GM12878 (cell line): ENCODE data around the gene MBD5. TPM values are rescaled to one million over a fixed set of nuclear protein-coding genes. Genes with fewer than 3 reads are reported as not detected.

Experiments
- ATAC-seq: fragments of 200-7000 bp; cut with Tn5 transposase; 3 replicates; pipeline ENCODE4 v1.9.1; 2020; ENCODE audit warnings: mild to moderate bottlenecking, moderate library complexity
- BruUV-seq: library from RNA; stranded (reverse); fragments of 400-500 nt; replicated peaks from 2 replicates; lab custom pipeline; 2021; lab: Mats Ljungman, UMichigan
- CTCF ChIA-PET: fragments of 300-600 bp; sonication (Branson Sonifier 250); formaldehyde crosslinking; extraction: SDS; loops from one replicate; lab custom pipeline; 2021; ENCODE audit warnings: inconsistent platforms; lab: Yijun Ruan, JAX
- POLR2A ChIA-PET: fragments of 350-600 bp; formaldehyde crosslinking; extraction: SDS; loops from one replicate; lab custom pipeline; 2021; ENCODE audit warnings: inconsistent platforms; lab: Charles Lee
- RAD21 ChIA-PET: fragments of 300-600 bp; sonication (Branson Sonifier 250); formaldehyde crosslinking; loops from one replicate; lab custom pipeline; 2023; ENCODE audit warnings: antibody characterized with exemption; ENCODE audit not compliant: unreplicated experiment; lab: Charles Lee
- SMC1A ChIA-PET: fragments of 300-600 bp; sonication (Branson Sonifier 250); formaldehyde crosslinking; loops from one replicate; lab custom pipeline; 2023; ENCODE audit not compliant: unreplicated experiment, uncharacterized antibody; lab: Charles Lee
- DNase-seq: peaks from one replicate; pipeline ENCODE4 v3.0.0-alpha.2; 2011; ENCODE audit warnings: low read depth, low spot score
- FAIRE-seq: peaks from 3 replicates; lab custom pipeline; 2011; peaks lifted over from hg19 to GRCh38; lab: Jason Lieb, UNC
- H2AFZ ChIP-seq: 2 replicates; pipeline ENCODE4 v1.6.0; 2011; ENCODE audit warnings: low read depth, low read length, control low read depth; ENCODE audit not compliant: control insufficient read depth
- H3K27ac ChIP-seq: 2 replicates; pipeline ENCODE4 v1.5.1; 2011; ENCODE audit warnings: control low read depth; ENCODE audit not compliant: control insufficient read depth, insufficient read depth
- H3K27me3 ChIP-seq, 2 experiments: replicated peaks in 1 of 2; 2 replicates each; pipeline versions ENCODE4 v1.6.0 to v1.6.1; 2011; ENCODE audit warnings: low read length in 1 of 2; ENCODE audit not compliant: control insufficient read depth in 2 of 2, insufficient read depth in 2 of 2
- H3K36me3 ChIP-seq, 2 experiments: 2 replicates each; pipeline ENCODE4 v1.5.1; 2011; ENCODE audit warnings: low read length in 1 of 2; ENCODE audit not compliant: control insufficient read depth in 2 of 2, insufficient read depth in 2 of 2
- H3K4me1 ChIP-seq: 2 replicates; pipeline ENCODE4 v1.6.1; 2011; ENCODE audit warnings: mild to moderate bottlenecking, low read length, moderate library complexity, mixed read lengths; ENCODE audit not compliant: control insufficient read depth, insufficient read depth
- H3K4me2 ChIP-seq: 2 replicates; pipeline ENCODE4 v1.6.0; 2011; ENCODE audit warnings: control low read depth; ENCODE audit not compliant: control insufficient read depth, insufficient read depth
- H3K4me3 ChIP-seq: fragments of 200-600 bp; sonication (generic); 2 replicates; pipeline ENCODE4 v1.5.1; 2016
- H3K79me2 ChIP-seq: 2 replicates; pipeline ENCODE4 v1.6.0; 2011; ENCODE audit warnings: low read length; ENCODE audit not compliant: control insufficient read depth, insufficient read depth
- H3K9ac ChIP-seq: 2 replicates; pipeline ENCODE4 v1.8.0; 2011; ENCODE audit warnings: low read length, control low read depth, mixed read lengths; ENCODE audit not compliant: control insufficient read depth, insufficient read depth
- H3K9me3 ChIP-seq: replicated peaks from 3 replicates; pipeline ENCODE4 v1.5.1; 2011; ENCODE audit warnings: mild to moderate bottlenecking, low read length; ENCODE audit not compliant: control insufficient read depth, insufficient read depth
- H4K20me1 ChIP-seq: 2 replicates; pipeline ENCODE4 v1.6.0; 2011; ENCODE audit not compliant: control insufficient read depth, insufficient read depth
- FOXM1 ChIP-seq: IDR thresholded peaks from 2 replicates; pipeline ENCODE4 v1.6.1; 2012; ENCODE audit warnings: low read depth, mild to moderate bottlenecking, inconsistent platforms, low read length, moderate library complexity
- TARDBP ChIP-seq: IDR thresholded peaks from 2 replicates; pipeline ENCODE4 v1.6.1; 2016; ENCODE audit warnings: borderline replicate concordance
- YY1 ChIP-seq: IDR thresholded peaks from 2 replicates; pipeline ENCODE4 v1.6.1; 2011; ENCODE audit warnings: low read depth, mild to moderate bottlenecking, low read length
- WGBS: methylation state at CpG from one replicate; pipeline ENCODE4 v1.1.6; 2016; ENCODE audit warnings: low lambda C conversion rate; ENCODE audit not compliant: insufficient replicate concordance, insufficient coverage; ENCODE audit errors: missing lambda C conversion rate; 5-methylcytosine and 5-hydroxymethylcytosine counted together
- in situ Hi-C: fragments of 300-500 bp; cut with MboI; formaldehyde crosslinking; loops from 9 replicates; pipeline ENCODE4 v1.14.3; 2018; ENCODE audit warnings: mixed read lengths
- intact Hi-C: fragments of 100-400 bp; cut with micrococcal nuclease; formaldehyde crosslinking; loops from one replicate; pipeline ENCODE4 v1.14.2; 2022; ENCODE audit not compliant: unreplicated experiment
- polyA plus RNA-seq, 11 experiments: library from polyadenylated mRNA; depleted of rRNA in 4 of 11; unstranded in 6 of 11; stranded (reverse) in 5 of 11; fragments of >200 nt; fragmentation: Nextera tagmentation in 4 of 11; fragmentation: Illumina TruSeq in 1 of 11; extraction: Ambion mirVana in 4 of 11; extraction: Trizol in 1 of 11; gene quantifications; 1 replicate in 1 of 11; 2 replicates in 10 of 11; pipeline versions ENCODE4 v1.2.1 to v1.2.3, GENCODE V29; 2011 to 2016; ENCODE audit warnings: inconsistent platforms in 2 of 11, missing spikeins in 2 of 11, low read depth in 1 of 11
- total RNA-seq, 4 experiments: library from RNA; depleted of rRNA in 3 of 4; stranded (reverse); fragments of >200 nt in 3 of 4; fragmentation: Illumina TruSeq in 1 of 4; extraction: Trizol in 1 of 4; gene quantifications; 2 replicates each; pipeline versions ENCODE4 v1.2.1 to v1.2.3, GENCODE V29; 2013 to 2021
- TF ChIP-seq, protein P1 (sequence below): fragments of 450-650 bp; conservative IDR thresholded peaks from 2 replicates; pipeline ENCODE4 v1.6.1; 2017; ENCODE audit warnings: mild to moderate bottlenecking, moderate library complexity
- TF ChIP-seq, protein P2 (sequence below): fragments of 450-650 bp; IDR thresholded peaks from 2 replicates; pipeline ENCODE4 v1.6.1; 2017; ENCODE audit warnings: antibody characterized with exemption, mild to moderate bottlenecking, moderate library complexity
- TF ChIP-seq, protein P3 (sequence below): fragments of 150-350 bp; IDR thresholded peaks from 2 replicates; pipeline ENCODE4 v1.6.1; 2016; ENCODE audit warnings: low read depth, low read length

The MBD5 gene
- total and polyA plus RNA-seq, 10 of the 15 experiments (the other 5 are each of a cell fraction or from before 2014, with no cell fraction given), result 7.4 to 58.0 (median 21.2) TPM

DNA sequence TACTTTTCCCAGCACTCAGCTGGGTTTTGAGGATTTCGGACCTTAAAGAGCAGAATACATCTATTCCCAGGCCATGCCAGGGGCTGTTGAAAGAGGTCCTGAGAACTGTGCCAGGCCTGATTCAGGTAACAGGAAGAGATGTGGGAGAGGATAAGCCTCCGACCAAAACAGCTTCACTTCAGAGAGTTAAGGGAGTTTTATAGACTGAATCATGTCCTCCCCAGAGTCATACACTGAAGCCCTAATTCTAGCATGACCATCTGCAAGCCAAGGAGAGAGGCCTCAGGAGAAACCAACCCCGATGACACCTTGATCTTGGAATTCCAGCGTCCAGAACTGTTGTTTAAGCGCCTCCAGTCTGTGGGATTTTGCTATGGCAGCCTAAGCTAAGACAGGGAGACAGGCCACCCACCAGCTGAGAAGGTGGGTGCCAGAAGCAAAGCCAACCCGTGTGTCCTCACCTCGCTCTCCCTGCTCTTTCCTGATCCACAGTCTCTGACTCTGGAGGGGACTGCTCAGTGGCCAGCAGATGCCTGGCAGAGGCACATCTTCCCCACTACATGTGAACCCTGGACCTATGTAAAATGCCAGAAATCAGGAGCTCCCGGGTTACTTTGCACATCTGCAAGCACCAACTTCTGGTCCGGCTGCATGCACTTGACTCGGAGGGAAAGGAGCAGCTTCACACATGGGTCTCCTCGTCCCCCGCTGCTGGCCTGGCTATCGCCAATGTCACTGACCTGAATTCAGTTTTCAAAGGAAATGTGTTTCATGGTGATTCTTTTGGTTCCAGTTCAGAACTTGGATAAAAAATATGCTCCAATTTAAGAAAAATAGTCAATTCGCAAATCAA lies 506.8 kb downstream of the MBD5 start:
- SMC1A ChIA-PET, result no interaction called here
- Histone ChIP-seq H2AFZ (no peak overlapping the region), H3K79me2 (no peaks in the 10 kb centered on the region), H3K4me1 (peaks cover 7% of the 10 kb centered on the region), H3K9me3 (no peaks in the 10 kb centered on the region), H3K36me3 (no peaks in the 10 kb centered on the region), H3K4me3 (no peak overlapping the region), H4K20me1 (no peaks in the 10 kb centered on the region), H3K27ac (no peak overlapping the region), H3K9ac (no peak overlapping the region), H3K4me2 (no peak overlapping the region), H3K27me3 (no peaks in the 10 kb centered on the region)
- TF ChIP-seq, protein P1, sequence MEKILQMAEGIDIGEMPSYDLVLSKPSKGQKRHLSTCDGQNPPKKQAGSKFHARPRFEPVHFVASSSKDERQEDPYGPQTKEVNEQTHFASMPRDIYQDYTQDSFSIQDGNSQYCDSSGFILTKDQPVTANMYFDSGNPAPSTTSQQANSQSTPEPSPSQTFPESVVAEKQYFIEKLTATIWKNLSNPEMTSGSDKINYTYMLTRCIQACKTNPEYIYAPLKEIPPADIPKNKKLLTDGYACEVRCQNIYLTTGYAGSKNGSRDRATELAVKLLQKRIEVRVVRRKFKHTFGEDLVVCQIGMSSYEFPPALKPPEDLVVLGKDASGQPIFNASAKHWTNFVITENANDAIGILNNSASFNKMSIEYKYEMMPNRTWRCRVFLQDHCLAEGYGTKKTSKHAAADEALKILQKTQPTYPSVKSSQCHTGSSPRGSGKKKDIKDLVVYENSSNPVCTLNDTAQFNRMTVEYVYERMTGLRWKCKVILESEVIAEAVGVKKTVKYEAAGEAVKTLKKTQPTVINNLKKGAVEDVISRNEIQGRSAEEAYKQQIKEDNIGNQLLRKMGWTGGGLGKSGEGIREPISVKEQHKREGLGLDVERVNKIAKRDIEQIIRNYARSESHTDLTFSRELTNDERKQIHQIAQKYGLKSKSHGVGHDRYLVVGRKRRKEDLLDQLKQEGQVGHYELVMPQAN, result no peak
- TF ChIP-seq, protein P2, sequence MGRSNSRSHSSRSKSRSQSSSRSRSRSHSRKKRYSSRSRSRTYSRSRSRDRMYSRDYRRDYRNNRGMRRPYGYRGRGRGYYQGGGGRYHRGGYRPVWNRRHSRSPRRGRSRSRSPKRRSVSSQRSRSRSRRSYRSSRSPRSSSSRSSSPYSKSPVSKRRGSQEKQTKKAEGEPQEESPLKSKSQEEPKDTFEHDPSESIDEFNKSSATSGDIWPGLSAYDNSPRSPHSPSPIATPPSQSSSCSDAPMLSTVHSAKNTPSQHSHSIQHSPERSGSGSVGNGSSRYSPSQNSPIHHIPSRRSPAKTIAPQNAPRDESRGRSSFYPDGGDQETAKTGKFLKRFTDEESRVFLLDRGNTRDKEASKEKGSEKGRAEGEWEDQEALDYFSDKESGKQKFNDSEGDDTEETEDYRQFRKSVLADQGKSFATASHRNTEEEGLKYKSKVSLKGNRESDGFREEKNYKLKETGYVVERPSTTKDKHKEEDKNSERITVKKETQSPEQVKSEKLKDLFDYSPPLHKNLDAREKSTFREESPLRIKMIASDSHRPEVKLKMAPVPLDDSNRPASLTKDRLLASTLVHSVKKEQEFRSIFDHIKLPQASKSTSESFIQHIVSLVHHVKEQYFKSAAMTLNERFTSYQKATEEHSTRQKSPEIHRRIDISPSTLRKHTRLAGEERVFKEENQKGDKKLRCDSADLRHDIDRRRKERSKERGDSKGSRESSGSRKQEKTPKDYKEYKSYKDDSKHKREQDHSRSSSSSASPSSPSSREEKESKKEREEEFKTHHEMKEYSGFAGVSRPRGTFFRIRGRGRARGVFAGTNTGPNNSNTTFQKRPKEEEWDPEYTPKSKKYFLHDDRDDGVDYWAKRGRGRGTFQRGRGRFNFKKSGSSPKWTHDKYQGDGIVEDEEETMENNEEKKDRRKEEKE, result no peak
- TF ChIP-seq FOXM1, result no peak
- TF ChIP-seq YY1, result no peak
- TF ChIP-seq, protein P3, sequence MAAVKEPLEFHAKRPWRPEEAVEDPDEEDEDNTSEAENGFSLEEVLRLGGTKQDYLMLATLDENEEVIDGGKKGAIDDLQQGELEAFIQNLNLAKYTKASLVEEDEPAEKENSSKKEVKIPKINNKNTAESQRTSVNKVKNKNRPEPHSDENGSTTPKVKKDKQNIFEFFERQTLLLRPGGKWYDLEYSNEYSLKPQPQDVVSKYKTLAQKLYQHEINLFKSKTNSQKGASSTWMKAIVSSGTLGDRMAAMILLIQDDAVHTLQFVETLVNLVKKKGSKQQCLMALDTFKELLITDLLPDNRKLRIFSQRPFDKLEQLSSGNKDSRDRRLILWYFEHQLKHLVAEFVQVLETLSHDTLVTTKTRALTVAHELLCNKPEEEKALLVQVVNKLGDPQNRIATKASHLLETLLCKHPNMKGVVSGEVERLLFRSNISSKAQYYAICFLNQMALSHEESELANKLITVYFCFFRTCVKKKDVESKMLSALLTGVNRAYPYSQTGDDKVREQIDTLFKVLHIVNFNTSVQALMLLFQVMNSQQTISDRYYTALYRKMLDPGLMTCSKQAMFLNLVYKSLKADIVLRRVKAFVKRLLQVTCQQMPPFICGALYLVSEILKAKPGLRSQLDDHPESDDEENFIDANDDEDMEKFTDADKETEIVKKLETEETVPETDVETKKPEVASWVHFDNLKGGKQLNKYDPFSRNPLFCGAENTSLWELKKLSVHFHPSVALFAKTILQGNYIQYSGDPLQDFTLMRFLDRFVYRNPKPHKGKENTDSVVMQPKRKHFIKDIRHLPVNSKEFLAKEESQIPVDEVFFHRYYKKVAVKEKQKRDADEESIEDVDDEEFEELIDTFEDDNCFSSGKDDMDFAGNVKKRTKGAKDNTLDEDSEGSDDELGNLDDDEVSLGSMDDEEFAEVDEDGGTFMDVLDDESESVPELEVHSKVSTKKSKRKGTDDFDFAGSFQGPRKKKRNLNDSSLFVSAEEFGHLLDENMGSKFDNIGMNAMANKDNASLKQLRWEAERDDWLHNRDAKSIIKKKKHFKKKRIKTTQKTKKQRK, result no peak
- TF ChIP-seq TARDBP, result no peak
- CTCF ChIA-PET, result interaction anchor here (1.0 kb wide), 1 partner anchor 538 kb away, joined by 3 read pairs; no protein-coding TSS in a partner anchor
- 76% methylated on average over 14 of the region's 14 CpGs for WGBS
- POLR2A ChIA-PET, result no interaction called here
- in situ Hi-C loops, result no loop called here
- ATAC-seq (no peak), DNase-seq (no peak), FAIRE-seq (no peak)
- no TSS peak for BruUV-seq
- intact Hi-C loops, result no loop called here
- RAD21 ChIA-PET, result interaction anchor here (1.4 kb wide), 1 partner anchor 18 kb away, joined by 4 read pairs; no protein-coding TSS in a partner anchor
